Measurements from ENCODE around the gene CENPK. TPM values are rescaled to one million over a fixed set of nuclear protein-coding genes. Genes with fewer than 3 reads are reported as not detected.

CENPK gene
- total RNA-seq, 1 experiment from 2014 or later, result 34.2 TPM

DNA sequence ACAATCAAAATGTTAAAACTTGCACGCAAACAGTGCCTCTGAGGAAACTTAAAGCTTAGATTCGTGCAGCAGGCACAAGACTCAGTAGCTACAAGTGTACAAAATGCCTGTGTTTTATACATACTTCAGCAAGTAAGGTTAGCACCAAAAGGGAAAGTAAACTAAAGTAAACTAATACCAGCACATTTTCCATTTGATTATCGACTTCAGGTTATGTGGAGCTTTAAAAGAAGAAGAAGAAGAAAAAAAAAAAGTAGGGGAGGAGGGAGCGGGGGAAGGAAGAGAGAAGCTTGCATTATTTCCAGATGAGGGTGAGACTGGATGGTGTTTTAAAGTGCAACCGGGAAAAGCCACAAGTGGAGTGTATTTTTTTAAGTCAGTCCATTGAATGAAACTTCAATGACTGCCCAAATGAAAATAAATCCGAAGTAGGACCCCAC is 80.7 kb downstream of the CENPK start:
- ChIA-PET POLR2A (no interaction called here), CTCF (interaction anchor here (0.7 to 1.8 kb wide), 3 partner anchors 447 to 682 kb away, joined by 3 to 6 read pairs (median 3); no protein-coding TSS in a partner anchor)
- TF ChIP-seq SIN3A (IDR thresholded peaks at IDR 0.05; ENCODE audit: borderline replicate concordance, insufficient read depth, low read depth, low read length), result no peak
- no peak for TF ChIP-seq TCF7L2 (IDR thresholded peaks at IDR 0.05; ENCODE audit: low read depth, low read length)
- TF ChIP-seq, protein P1, sequence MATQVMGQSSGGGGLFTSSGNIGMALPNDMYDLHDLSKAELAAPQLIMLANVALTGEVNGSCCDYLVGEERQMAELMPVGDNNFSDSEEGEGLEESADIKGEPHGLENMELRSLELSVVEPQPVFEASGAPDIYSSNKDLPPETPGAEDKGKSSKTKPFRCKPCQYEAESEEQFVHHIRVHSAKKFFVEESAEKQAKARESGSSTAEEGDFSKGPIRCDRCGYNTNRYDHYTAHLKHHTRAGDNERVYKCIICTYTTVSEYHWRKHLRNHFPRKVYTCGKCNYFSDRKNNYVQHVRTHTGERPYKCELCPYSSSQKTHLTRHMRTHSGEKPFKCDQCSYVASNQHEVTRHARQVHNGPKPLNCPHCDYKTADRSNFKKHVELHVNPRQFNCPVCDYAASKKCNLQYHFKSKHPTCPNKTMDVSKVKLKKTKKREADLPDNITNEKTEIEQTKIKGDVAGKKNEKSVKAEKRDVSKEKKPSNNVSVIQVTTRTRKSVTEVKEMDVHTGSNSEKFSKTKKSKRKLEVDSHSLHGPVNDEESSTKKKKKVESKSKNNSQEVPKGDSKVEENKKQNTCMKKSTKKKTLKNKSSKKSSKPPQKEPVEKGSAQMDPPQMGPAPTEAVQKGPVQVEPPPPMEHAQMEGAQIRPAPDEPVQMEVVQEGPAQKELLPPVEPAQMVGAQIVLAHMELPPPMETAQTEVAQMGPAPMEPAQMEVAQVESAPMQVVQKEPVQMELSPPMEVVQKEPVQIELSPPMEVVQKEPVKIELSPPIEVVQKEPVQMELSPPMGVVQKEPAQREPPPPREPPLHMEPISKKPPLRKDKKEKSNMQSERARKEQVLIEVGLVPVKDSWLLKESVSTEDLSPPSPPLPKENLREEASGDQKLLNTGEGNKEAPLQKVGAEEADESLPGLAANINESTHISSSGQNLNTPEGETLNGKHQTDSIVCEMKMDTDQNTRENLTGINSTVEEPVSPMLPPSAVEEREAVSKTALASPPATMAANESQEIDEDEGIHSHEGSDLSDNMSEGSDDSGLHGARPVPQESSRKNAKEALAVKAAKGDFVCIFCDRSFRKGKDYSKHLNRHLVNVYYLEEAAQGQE (IDR thresholded peaks at IDR 0.05; ENCODE audit: insufficient read depth in 1 of 2, low read depth in 2 of 2, low read length in 1 of 2), result no peak
- TF ChIP-seq, protein P2, sequence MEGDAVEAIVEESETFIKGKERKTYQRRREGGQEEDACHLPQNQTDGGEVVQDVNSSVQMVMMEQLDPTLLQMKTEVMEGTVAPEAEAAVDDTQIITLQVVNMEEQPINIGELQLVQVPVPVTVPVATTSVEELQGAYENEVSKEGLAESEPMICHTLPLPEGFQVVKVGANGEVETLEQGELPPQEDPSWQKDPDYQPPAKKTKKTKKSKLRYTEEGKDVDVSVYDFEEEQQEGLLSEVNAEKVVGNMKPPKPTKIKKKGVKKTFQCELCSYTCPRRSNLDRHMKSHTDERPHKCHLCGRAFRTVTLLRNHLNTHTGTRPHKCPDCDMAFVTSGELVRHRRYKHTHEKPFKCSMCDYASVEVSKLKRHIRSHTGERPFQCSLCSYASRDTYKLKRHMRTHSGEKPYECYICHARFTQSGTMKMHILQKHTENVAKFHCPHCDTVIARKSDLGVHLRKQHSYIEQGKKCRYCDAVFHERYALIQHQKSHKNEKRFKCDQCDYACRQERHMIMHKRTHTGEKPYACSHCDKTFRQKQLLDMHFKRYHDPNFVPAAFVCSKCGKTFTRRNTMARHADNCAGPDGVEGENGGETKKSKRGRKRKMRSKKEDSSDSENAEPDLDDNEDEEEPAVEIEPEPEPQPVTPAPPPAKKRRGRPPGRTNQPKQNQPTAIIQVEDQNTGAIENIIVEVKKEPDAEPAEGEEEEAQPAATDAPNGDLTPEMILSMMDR (IDR thresholded peaks at IDR 0.05), result no peak
- no peak for TF ChIP-seq POLR2AphosphoS5 (IDR thresholded peaks at IDR 0.05; ENCODE audit: low read depth, low read length)
- H3K27me3 ChIP-seq (ENCODE audit: control insufficient read depth, insufficient read depth, low read length), result peaks cover 21% of the 10 kb centered on the region
- H3K9me3 ChIP-seq (ENCODE audit: control insufficient read depth, insufficient read depth, low read depth, low read length), result no peaks in the 10 kb centered on the region
- peak; percentile 38; the same call in 1 of the 2 replicates for ATAC-seq
- H3K4me3 ChIP-seq (ENCODE audit: low read depth in 2 of 2, low read length in 2 of 2), result peak overlapping the region; percentile 58 to 70
- in situ Hi-C loops (cut with HindIII; ENCODE audit: low pct_unique_long_range_greater_than_20kb, low sequenced_read_pairs), result no loop called here
- no peak for DNase-seq (ENCODE audit: low read depth, low spot score)
- intact Hi-C loops (cut with micrococcal nuclease; ENCODE audit: unreplicated experiment), result loop anchor here (5.0 kb wide), 1 partner anchor 525 kb away; no protein-coding TSS in a partner anchor
- H3K36me3 ChIP-seq (ENCODE audit: control insufficient read depth, insufficient read depth, low read length), result no peaks in the 10 kb centered on the region
- H3K4me1 ChIP-seq (ENCODE audit: control insufficient read depth, insufficient read depth, low read length), result peaks cover 9% of the 10 kb centered on the region
- 0 out of 2 replicates have a peak overlapping the region, but pooled peaks have one; percentile 6 for H3K27ac ChIP-seq (ENCODE audit: low read length)
- no TSS peak for BruUV-seq (replicated peaks)

DNA sequence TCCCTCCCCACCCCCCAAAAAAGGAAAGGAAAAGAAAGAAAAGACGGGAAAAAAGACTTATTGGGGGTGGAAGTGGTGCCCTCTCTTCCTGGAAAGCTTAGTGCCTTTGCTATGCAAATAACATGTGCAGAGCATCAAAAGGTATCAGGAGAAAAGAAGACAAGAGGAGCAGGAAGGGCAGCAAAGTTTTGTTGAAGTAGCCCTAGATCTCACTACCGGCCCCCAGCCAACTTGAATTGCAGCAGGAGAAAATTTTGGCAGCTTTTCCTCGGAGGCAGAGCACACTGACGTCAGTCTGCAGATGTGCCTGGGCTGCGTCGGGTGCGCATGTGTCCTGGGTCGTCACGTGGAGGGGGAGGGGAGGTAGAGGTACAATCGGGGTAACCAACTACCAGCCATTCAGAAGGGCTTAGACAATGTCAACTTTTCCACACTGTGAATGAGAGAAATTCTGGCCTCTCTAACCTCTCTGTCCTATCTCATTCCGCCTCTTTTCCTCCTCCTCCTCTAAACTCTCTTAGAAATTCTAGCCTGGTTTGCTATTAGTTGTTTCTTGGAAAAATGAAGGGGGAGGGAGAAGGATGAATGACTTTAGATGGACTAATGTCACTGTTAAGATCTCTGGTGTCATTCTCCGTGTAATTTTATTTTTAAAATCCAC is 81.2 kb downstream of the CENPK start, which contains the start of gene ADAMTS6:
ADAMTS6 (minus strand) TSS at position 286 of the 661 bp plus-strand sequence. CDS start 8,247 bp downstream, outside the sequence.
- DNase-seq (ENCODE audit: low read depth, low spot score), result no peak
- intact Hi-C loops (cut with micrococcal nuclease; ENCODE audit: unreplicated experiment) (loop anchor here (5.0 kb wide), 1 partner anchor 524 kb away; no protein-coding TSS in a partner anchor), in situ Hi-C loops (cut with HindIII; ENCODE audit: low pct_unique_long_range_greater_than_20kb, low sequenced_read_pairs) (no loop called here)
- TF ChIP-seq, protein P1 (IDR thresholded peaks at IDR 0.05; ENCODE audit: insufficient read depth in 1 of 2, low read depth in 2 of 2, low read length in 1 of 2), result no peak
- TF ChIP-seq, protein P2 (IDR thresholded peaks at IDR 0.05), result no peak
- TF ChIP-seq POLR2AphosphoS5 (IDR thresholded peaks at IDR 0.05; ENCODE audit: low read depth, low read length) (no peak), TCF7L2 (IDR thresholded peaks at IDR 0.05; ENCODE audit: low read depth, low read length) (no peak), SIN3A (IDR thresholded peaks at IDR 0.05; ENCODE audit: borderline replicate concordance, insufficient read depth, low read depth, low read length) (no peak)
- H3K36me3 ChIP-seq (ENCODE audit: control insufficient read depth, insufficient read depth, low read length), result no peaks in the 10 kb centered on the region
- POLR2A ChIA-PET, result interaction anchor here (0.7 kb wide), 1 partner anchor 667 kb away, joined by 3 read pairs; no protein-coding TSS in a partner anchor
- H3K27ac ChIP-seq (ENCODE audit: low read length), result peak within 1 kb of the TSS; percentile 6; the same call in 1 of the 2 replicates
- ATAC-seq, result peak; percentile 83
- H3K27me3 ChIP-seq (ENCODE audit: control insufficient read depth, insufficient read depth, low read length), result peaks cover 21% of the 10 kb centered on the region
- CTCF ChIA-PET, result interaction anchor here (0.7 to 1.8 kb wide), 2 partner anchors 671 to 681 kb away, joined by 3 to 6 read pairs; no protein-coding TSS in a partner anchor
- BruUV-seq (replicated peaks), result no TSS peak
- H3K4me3 ChIP-seq (ENCODE audit: low read depth in 2 of 2, low read length in 2 of 2), result peak within 1 kb of the TSS; percentile 58 to 70
- H3K9me3 ChIP-seq (ENCODE audit: control insufficient read depth, insufficient read depth, low read depth, low read length), result no peaks in the 10 kb centered on the region
- peaks cover 9% of the 10 kb centered on the region for H3K4me1 ChIP-seq (ENCODE audit: control insufficient read depth, insufficient read depth, low read length)

Data from Panc1 (cell line).